ENCODE data around the gene KCNJ10.

Gene KCNJ10

DNA sequence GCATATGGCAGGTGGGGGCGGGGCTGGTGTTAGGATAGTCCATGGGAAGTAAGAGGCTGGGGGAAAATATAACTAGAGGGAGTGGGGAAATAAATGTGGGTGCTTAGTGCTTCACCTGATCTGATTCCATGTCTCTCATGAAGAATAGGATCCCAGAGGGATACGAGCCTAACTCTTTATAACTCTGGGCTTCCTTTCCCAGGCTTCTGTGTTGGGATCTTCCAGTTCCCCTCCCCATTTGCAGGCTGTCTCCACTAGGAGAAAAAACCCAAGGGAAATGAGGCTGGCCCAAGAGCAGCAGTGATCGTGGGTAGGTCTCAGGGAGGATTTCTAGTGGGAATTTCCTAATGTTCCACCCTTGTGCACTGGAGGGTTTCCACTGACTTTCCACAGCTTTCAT, 13.0 kb upstream of the KCNJ10 start:
- FAIRE-seq = no peak

GRCh38 chr1:160082487-160082886, 12.5 kb upstream of the KCNJ10 start:
- FAIRE-seq = no peak

DNA sequence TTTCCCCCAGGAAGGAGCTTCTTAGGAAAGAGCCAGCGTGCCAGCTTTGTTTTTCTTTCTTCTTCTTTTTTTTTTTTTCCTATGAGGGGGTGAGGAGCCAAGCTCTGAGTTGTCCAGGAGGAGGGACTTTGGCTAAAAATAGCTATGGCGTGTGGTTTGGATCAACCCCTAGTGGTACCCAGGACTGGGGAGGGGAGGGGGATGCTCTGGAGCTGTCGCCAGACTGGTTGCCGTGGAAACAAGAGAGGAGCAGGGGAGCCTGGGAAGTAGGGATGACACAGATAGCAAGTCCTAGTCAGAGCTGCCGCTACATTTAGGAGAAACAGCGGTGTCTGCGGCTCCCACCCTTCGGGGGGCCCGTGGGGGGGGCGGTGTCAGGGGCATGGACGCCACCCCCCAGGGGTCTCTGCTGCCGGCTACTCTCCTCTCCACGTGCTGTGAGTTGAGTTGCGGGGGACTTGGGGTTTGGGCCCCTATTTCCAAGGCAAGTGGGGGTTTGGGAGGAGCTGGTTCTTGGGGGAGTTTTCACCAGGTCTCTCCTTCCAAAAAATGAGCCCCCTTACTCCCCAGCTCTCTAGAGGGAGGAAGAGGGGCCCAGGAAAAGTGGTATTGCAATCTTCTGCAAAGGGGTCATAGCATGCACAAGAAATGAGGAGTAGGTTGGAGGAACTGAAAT, 11.4 kb upstream of the KCNJ10 start, which contains the start of gene KCNJ9:
Gene KCNJ9 (plus strand): TSS at position 278 of the 676 bp plus-strand sequence. CDS start 2,493 bp downstream, outside the sequence.
- FAIRE-seq = no peak

- FAIRE-seq = no peak
These were observed 10.6 kb upstream of the KCNJ10 start for GRCh38 chr1:160080381-160081100.

- FAIRE-seq = no peak
These were observed 9.5 kb upstream of the KCNJ10 start for GRCh38 chr1:160079448-160079847.

DNA sequence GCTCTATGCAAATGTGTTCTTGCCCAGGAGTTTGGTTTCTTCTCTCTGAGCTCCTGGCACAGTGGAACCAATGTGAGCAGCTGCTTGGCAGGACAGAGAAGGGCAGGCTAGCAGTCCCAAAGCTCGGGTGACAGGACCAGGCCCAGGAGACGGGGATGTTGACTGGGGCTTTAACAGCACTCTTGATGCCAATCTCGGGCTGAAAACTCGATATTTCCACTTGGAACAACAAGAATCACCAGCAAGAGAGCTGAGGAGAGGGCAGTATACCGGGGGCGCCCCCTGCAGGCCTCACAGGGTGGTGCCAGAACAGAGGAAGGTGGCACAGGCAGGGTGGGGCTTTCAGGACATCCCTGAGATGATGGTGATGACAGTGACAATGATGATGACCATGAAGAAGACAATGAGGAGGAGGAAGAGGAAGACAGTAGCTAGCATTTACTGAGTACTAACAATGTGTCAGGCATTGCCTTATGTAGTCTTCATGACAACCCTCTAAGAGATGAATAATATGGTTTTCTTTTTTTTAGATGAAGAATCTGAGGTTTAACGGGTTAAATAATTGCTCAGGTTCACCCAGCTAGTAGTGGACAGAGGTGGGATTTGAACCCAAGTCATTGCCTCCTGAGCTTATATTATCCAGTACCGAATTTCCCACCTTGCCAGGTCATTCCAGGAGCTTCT, 8.7 kb upstream of the KCNJ10 start:
- no peak for FAIRE-seq

- no peak for FAIRE-seq
These were observed 7.5 kb upstream of the KCNJ10 start for GRCh38 chr1:160077486-160077885.

GRCh38 chr1:160076295-160076694, 6.3 kb upstream of the KCNJ10 start:
- FAIRE-seq = no peak

DNA sequence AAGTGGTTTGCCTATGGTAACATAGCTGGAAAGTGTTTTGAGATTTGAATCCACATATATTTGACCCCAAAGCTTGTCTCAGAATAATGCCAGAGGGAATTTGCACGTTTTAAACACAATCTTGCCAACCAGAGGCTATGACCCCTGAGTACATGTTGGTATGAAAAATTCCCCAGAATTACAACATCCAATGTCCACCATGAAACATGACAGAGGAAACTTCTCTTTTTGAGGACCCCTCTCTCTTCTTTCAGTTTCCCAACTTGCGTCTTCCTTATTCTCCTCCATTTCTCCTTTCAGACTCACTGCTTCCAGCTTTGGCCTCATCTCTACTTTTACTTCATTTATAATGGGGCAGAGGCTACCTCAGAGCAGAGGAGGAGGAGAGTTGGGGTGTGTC, 5.9 kb upstream of the KCNJ10 start:
- FAIRE-seq = no peak

DNA sequence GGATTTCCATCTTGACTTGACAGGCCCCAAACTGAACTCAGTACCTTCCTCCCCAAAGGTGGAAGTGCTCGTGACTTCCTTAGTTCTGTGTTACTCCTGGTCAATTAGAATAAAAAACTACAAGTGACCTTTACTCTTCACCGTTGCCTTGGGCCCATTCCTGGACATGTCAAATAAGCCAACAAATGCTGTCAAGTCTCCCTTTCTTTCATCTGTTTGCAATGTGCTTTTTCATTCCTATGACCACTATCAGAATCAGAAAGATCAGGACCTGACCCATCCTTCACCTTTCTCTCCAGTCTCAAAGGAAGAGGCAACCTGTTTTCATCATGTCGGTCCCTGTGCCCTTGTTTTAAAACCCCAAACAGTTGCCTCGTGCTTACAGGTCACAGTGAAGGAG, 4.9 kb upstream of the KCNJ10 start:
- FAIRE-seq = no peak

- no peak for FAIRE-seq
These were observed 1.3 kb upstream of the KCNJ10 start for GRCh38 chr1:160071289-160071688.

- no peak for FAIRE-seq
These were observed 543 bp upstream of the KCNJ10 start for GRCh38 chr1:160070243-160071163.

GRCh38 chr1:160068225-160068624, 1.7 kb downstream of the KCNJ10 start:
- no peak for FAIRE-seq

GRCh38 chr1:160066829-160067745, 2.9 kb downstream of the KCNJ10 start:
- no peak for FAIRE-seq

GRCh38 chr1:160064746-160065145, 5.2 kb downstream of the KCNJ10 start:
- FAIRE-seq = no peak

- FAIRE-seq = peak; percentile 38
These were observed 5.8 kb downstream of the KCNJ10 start for GRCh38 chr1:160064164-160064563.

DNA sequence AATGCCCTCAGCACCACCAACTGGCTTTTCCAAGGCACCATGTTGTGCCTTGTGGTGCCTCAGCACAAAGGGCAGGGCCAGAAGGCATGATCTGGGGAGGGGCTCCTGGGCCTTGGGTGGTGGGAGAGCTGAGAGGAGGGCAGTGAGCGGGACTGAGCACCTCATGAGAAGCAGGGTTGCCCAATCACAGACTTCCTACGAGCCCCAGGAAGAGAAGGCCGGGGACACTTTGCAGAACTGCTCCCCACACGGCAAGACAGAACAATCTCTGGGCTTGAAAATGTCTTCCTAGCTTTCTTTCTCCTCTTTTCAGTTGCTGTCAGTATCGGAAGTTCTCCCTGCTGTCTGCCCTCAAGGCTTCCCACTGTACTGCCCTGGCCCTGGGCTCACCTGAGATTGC, 6.8 kb downstream of the KCNJ10 start:
- FAIRE-seq = no peak

DNA sequence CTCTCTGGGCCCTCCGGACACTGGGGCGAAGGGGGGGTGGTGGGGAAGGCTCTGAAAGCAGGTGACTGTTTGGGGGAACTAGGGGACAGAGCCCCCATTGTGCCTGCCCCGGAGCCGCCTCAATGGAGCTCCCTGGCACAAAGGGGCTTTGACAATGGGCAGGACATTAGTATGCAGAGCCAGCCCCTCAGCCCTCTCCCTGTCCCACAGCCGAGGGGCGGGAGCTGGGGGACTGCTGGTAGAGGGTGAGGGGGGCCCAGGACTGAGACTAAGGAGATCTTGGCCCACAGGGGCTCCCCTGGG, 7.8 kb downstream of the KCNJ10 start:
- FAIRE-seq = no peak

GRCh38 chr1:160061369-160062229, 8.4 kb downstream of the KCNJ10 start:
- no peak for FAIRE-seq

- no peak for FAIRE-seq
These were observed 11.9 kb downstream of the KCNJ10 start for GRCh38 chr1:160058087-160058486.

DNA sequence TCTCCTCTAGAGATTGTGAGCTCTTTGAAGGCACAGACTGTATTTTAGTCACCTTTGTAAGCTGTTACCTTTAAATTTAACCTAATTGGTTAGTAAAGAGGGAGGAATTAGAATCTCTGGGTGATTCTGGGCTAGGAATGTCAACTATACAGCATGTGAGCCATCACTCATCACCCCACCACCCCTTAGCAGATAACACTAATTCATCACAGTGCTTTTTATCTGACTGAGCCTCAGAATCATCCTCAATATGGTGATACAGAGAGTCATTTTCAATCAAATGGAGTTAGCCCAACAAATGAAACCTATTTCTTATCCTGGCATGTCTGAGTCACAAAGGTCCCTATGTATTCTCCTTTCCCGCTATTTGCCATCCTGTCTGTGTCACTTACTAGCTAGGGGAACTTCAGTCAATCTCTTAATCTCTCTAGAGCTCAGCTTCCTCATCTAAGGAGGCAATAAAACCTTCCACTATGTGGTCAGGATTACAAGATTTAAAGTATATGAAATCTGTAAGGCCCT, 13.3 kb downstream of the KCNJ10 start:
- no peak for FAIRE-seq

All from TTC549 (cell line).